Body of pancreas (tissue), 4 donors: ENCODE results near the gene TAF1C. TPM values are rescaled to one million over a fixed set of nuclear protein-coding genes. Genes with fewer than 3 reads are reported as not detected.
"Not testable (repeated sequence)": the region's sequence is repeated elsewhere in the genome, so short reads cannot be mapped to it uniquely, and the experiment has no call there.

Source experiments
- ATAC-seq: fragments of 150-250 bp; one replicate; pipeline ENCODE4 v1.9.1; 2016
- DNase-seq, 4 donors: peaks; one replicate each; pipeline ENCODE4 v3.0.0-alpha.2; 2019
- H3K27ac ChIP-seq, 4 donors: fragments of 200-600 bp; sonication (generic); 1 replicate in 3 of 4; 2 replicates in 1 of 4; pipeline versions ENCODE4 v1.5.1 to v1.6.1; 2016 to 2019; ENCODE audit warnings: mild to moderate bottlenecking in 1 of 4, mixed read lengths in 1 of 4, moderate library complexity in 1 of 4
- H3K27me3 ChIP-seq, 2 donors: fragments of 200-600 bp; sonication (generic); one replicate each; pipeline ENCODE4 v1.6.0; 2016; ENCODE audit warnings: mild to moderate bottlenecking in 1 of 2
- H3K36me3 ChIP-seq, 2 donors: fragments of 200-600 bp; sonication (generic); replicated peaks in 1 of 2; 2 replicates each; pipeline ENCODE4 v1.5.1; 2016; ENCODE audit warnings: low read depth in 2 of 2; ENCODE audit not compliant: insufficient read depth in 1 of 2
- H3K4me1 ChIP-seq: fragments of 200-600 bp; sonication (generic); one replicate; pipeline ENCODE4 v1.6.0; 2016
- H3K4me3 ChIP-seq, 2 donors: fragments of 200-600 bp; sonication (generic); 1 replicate in 1 of 2; 2 replicates in 1 of 2; pipeline ENCODE4 v1.5.1; 2016 to 2019
- H3K9me3 ChIP-seq, 3 donors: fragments of 200-600 bp; sonication (generic); 1 replicate in 2 of 3; 2 replicates in 1 of 3; pipeline ENCODE4 v1.5.1; 2016
- POLR2A ChIP-seq, 3 donors: fragments of 450-650 bp; IDR thresholded peaks; one replicate each; pipeline ENCODE4 v1.6.1; 2016; ENCODE audit warnings: antibody characterized with exemption in 3 of 3, mild to moderate bottlenecking in 2 of 3
- WGBS, 2 donors: methylation state at CpG; one replicate each; pipeline ENCODE4 v1.1.5; 2017; 5-methylcytosine and 5-hydroxymethylcytosine counted together
- intact Hi-C: fragments of 100-400 bp; cut with DNase I; formaldehyde crosslinking; loops from one replicate; pipeline ENCODE4 v1.15.1; 2023
- total RNA-seq, 2 donors: library from RNA; depleted of rRNA; stranded (reverse); fragments of >200 nt; gene quantifications; one replicate each; pipeline ENCODE4 v1.1.0, GENCODE V29; 2016
- TF ChIP-seq, protein P1 (sequence below), 7 experiments: fragments of 450-650 bp in 4 of 7; fragments of 200-600 bp in 3 of 7; sonication (generic) in 3 of 7; IDR thresholded peaks; one replicate each; pipeline ENCODE4 v1.5.1; 2016 to 2019; ENCODE audit warnings: antibody characterized with exemption in 7 of 7

The TAF1C gene
- total RNA-seq, 2 donors from 2014 or later: 33.5 to 80.8 TPM

- H3K27ac ChIP-seq: no peak overlapping the region
- intact Hi-C loops: no loop called here
- H3K27me3 ChIP-seq: no peaks in the 10 kb centered on the region
- H3K4me1 ChIP-seq: no peaks in the 10 kb centered on the region
- DNase-seq: no peak
- 73 to 75% methylated on average over 16 to 18 of the region's 18 CpGs for whole genome bisulfite sequencing, 2 donors
- no peaks in the 10 kb centered on the region for H3K9me3 ChIP-seq
- no peaks in the 10 kb centered on the region for H3K36me3 ChIP-seq
- TF ChIP-seq POLR2A (IDR thresholded peaks at IDR 0.05): no peak
- TF ChIP-seq, protein P1, sequence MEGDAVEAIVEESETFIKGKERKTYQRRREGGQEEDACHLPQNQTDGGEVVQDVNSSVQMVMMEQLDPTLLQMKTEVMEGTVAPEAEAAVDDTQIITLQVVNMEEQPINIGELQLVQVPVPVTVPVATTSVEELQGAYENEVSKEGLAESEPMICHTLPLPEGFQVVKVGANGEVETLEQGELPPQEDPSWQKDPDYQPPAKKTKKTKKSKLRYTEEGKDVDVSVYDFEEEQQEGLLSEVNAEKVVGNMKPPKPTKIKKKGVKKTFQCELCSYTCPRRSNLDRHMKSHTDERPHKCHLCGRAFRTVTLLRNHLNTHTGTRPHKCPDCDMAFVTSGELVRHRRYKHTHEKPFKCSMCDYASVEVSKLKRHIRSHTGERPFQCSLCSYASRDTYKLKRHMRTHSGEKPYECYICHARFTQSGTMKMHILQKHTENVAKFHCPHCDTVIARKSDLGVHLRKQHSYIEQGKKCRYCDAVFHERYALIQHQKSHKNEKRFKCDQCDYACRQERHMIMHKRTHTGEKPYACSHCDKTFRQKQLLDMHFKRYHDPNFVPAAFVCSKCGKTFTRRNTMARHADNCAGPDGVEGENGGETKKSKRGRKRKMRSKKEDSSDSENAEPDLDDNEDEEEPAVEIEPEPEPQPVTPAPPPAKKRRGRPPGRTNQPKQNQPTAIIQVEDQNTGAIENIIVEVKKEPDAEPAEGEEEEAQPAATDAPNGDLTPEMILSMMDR (IDR thresholded peaks at IDR 0.05): no peak
- H3K4me3 ChIP-seq: no peak overlapping the region
- ATAC-seq: no peak
Observed at GRCh38 chr16:84205976-84206691, 19.3 kb upstream of the TAF1C start.

DNA sequence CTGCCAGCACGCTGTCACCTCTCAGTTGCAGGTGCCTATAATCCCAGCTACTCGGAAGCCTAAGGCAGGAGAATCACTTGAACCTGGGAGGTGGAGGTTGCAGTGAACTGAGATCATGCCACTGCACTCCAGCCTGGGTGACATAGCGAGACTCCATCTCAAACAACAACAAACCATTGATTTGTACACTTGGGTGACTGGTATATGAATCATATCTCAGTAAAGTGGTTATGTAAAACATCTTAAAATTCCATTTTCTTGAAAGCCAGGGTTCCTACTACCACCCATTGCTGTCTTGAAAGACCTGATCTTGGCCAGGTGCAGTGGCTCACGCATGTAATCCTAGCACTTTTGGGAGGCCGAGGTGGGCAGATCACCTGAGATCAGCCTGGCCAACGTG lies 18.3 kb upstream of the TAF1C start:
- H3K27ac ChIP-seq, intact Hi-C loops, H3K36me3 ChIP-seq, H3K9me3 ChIP-seq, H3K4me1 ChIP-seq, DNase-seq, ATAC-seq, H3K27me3 ChIP-seq, H3K4me3 ChIP-seq: not testable (repeated sequence)
- WGBS, 2 donors: 62 to 74% methylated on average over 3 to 6 of the region's 6 CpGs

DNA sequence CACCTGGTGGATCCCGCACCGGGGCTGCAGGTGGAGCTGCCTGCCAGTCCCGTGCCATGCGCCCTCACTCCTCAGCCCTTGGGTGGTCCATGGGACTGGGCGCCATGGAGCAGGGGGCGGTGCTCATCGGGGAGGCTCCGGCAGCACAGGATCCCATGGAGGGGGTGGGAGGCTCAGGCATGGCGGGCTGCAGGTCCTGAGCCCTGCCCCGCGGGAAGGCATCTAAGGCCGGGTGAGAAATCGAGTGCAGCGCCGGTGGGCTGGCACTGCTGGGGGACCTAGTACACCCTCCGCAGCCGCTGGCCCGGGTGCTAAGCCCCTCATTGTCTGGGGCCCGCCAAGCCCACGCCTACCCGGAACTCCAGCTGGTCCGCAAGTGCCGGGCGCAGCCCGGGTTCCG lies 17.7 kb upstream of the TAF1C start:
- ATAC-seq, H3K9me3 ChIP-seq, DNase-seq, H3K4me3 ChIP-seq, H3K36me3 ChIP-seq, H3K27me3 ChIP-seq, H3K4me1 ChIP-seq, intact Hi-C loops, H3K27ac ChIP-seq: not testable (repeated sequence)
- 87 to 91% methylated on average over 3 to 20 of the region's 26 CpGs for WGBS, 2 donors

- H3K27ac ChIP-seq: no peak overlapping the region
- H3K9me3 ChIP-seq: no peaks in the 10 kb centered on the region
- WGBS, 2 donors: 51 to 67% methylated on average over 9 to 10 of the region's 10 CpGs
- H3K4me3 ChIP-seq: no peak overlapping the region
- no peaks in the 10 kb centered on the region for H3K4me1 ChIP-seq
- no peaks in the 10 kb centered on the region for H3K36me3 ChIP-seq
- DNase-seq (peak in 2 of 4 donors; percentile 28 to 61), ATAC-seq (peak; percentile 24)
- intact Hi-C loops: loop anchor here (10.0 kb wide), 1 partner anchor 235 kb away; the partner anchor contains the start of gene NECAB2
- H3K27me3 ChIP-seq: no peaks in the 10 kb centered on the region
- TF ChIP-seq POLR2A (IDR thresholded peaks at IDR 0.05): peak in 1 of 3 donors; percentile 21
- TF ChIP-seq, protein P1 (IDR thresholded peaks at IDR 0.05): no peak
Observed at GRCh38 chr16:84199861-84200260, 13.0 kb upstream of the TAF1C start.

GRCh38 chr16:84199097-84199496 lies 12.2 kb upstream of the TAF1C start:
- TF ChIP-seq, protein P1 (IDR thresholded peaks at IDR 0.05): no peak
- no peak for TF ChIP-seq POLR2A (IDR thresholded peaks at IDR 0.05)
- no peaks in the 10 kb centered on the region for H3K9me3 ChIP-seq
- no peak for ATAC-seq
- H3K4me3 ChIP-seq: no peak overlapping the region
- no peaks in the 10 kb centered on the region for H3K36me3 ChIP-seq
- no peaks in the 10 kb centered on the region for H3K27me3 ChIP-seq
- intact Hi-C loops: loop anchor here (10.0 kb wide), 1 partner anchor 234 kb away; the partner anchor contains the start of gene NECAB2
- no peak for DNase-seq
- H3K27ac ChIP-seq: no peak overlapping the region
- H3K4me1 ChIP-seq: no peaks in the 10 kb centered on the region
- 40 to 49% methylated on average over 13 of the region's 13 CpGs for WGBS, 2 donors

GRCh38 chr16:84198401-84198800 lies 11.5 kb upstream of the TAF1C start:
- WGBS, 2 donors: 69 to 75% methylated on average over 10 of the region's 10 CpGs
- no peak overlapping the region for H3K4me3 ChIP-seq
- no peaks in the 10 kb centered on the region for H3K9me3 ChIP-seq
- H3K36me3 ChIP-seq: no peaks in the 10 kb centered on the region
- no peaks in the 10 kb centered on the region for H3K27me3 ChIP-seq
- no peaks in the 10 kb centered on the region for H3K4me1 ChIP-seq
- no peak overlapping the region for H3K27ac ChIP-seq
- DNase-seq (no peak), ATAC-seq (no peak)
- intact Hi-C loops: loop anchor here (10.0 kb wide), 1 partner anchor 234 kb away; the partner anchor contains the start of gene NECAB2
- TF ChIP-seq POLR2A (IDR thresholded peaks at IDR 0.05): no peak
- TF ChIP-seq, protein P1 (IDR thresholded peaks at IDR 0.05): no peak
